GM18868 (cell line): ENCODE results near the gene LRRC45.

ENCODE experiments used
- ATAC-seq: cut with Tn5 transposase; IDR thresholded peaks from one replicate; pipeline ENCODE4 v1.9.1; 2021; ENCODE audit warnings: mild to moderate bottlenecking, moderate library complexity; ENCODE audit not compliant: unreplicated experiment

Gene LRRC45

GRCh38 chr17:81993729-81994592, 29.1 kb upstream of the LRRC45 start:
- no peak for ATAC-seq

- ATAC-seq = no peak
Observed at GRCh38 chr17:81994593-81995462, 28.3 kb upstream of the LRRC45 start.

DNA sequence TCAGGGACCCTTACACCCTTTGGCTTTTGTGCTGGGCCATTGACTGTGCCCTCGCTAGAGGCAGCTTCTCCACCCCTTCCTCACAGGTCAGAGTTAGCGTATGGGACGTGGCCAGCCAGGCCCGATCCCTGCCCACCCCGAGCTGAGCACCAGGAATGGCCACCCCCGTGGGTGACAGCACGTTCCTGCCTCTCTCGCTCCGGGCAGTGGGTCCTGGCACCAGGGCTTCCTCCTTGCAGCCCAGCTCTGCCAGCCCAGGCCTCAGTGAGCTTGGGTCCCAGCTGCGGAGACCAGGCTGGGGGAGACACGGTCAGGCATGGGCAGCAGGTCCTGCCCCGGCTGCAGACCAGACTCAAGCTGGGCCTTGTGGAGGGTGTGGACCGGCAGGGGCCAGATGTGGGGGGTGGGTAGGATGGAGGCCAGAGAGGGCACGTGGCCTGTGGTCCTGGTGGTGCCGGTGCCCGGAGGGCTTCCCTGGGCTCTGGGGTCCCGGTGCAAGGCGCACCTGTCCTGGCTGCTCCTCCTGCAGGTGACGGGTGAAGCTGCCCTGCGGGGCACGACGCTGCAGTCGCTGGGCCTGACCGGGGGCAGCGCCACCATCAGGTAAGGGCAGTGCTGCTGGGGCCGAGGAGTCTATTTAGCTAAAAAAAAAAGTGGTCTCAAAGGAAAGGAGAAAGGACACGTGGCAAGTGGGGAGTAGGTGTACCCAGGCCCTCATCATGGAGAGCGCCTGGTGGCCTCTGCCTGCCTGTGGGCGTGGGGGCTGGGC, 27.5 kb upstream of the LRRC45 start:
- ATAC-seq = no peak

GRCh38 chr17:81996232-81996756, 26.8 kb upstream of the LRRC45 start:
- no peak for ATAC-seq

- no peak for ATAC-seq
Observed at GRCh38 chr17:81996757-81997441, 26.2 kb upstream of the LRRC45 start.

DNA sequence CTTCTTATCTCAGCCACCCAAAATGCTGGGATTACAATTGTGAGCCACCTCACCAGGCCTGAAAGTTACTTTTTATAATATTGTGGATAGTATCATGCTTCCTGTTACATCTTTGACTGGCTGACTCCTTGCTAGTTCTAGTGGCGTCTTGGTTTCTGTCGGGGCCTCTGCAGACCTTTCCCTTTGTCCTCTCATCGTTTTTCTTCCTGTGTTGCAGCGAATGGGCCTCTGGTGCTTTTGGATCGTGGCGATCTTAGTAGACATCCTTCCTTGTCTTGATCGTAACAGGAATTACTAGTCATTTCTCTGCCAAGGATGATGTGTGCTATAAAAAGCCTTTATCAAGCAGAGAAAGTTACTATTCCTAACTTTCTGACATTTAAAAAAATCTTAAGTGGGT, 24.9 kb upstream of the LRRC45 start:
- no peak for ATAC-seq

DNA sequence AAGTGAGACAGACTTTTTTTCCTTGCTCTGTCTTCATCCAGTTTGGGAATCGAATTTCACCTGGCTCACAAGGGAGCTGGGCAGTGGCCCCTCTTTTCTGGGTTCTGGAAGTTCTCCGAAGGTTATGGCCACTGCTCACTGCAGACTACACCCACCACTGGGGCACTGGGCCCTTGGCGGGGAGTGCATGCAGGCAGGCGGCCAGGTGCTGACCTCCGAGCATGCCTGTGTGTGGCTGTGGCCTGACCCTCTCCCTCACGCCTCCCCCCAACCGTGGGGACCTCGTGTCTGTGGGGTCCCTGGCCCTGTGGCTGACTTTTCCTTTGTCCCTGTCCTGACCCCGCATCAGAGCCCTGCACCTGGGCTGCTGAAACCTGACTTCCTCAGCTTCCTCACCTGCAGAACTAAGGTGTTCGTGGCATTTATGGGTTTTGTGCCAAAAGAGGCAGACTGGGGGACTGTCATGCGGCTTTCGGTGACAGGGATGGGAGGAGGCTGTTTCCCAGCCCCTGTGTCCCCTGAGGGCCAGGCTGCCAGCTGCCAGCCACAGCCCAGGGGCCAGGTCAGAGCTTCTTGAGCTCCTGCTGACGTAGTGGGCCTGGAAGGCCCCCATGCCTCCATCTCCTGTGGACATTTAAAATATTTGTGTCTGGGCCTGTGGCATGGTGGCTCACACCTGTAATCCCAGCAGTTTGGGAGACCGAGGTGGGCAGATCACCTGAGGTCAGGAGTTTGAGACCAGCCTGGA, 24.2 kb upstream of the LRRC45 start:
- ATAC-seq = no peak

GRCh38 chr17:81999587-81999975, 23.5 kb upstream of the LRRC45 start:
- ATAC-seq = no peak

GRCh38 chr17:81999976-82000802, 22.9 kb upstream of the LRRC45 start:
- ATAC-seq = no peak

GRCh38 chr17:82000803-82001570, 22.1 kb upstream of the LRRC45 start:
- ATAC-seq = no peak

- ATAC-seq = no peak
Observed at GRCh38 chr17:82001571-82002056, 21.5 kb upstream of the LRRC45 start.

- ATAC-seq = no peak
Observed at GRCh38 chr17:82003411-82004381, 19.4 kb upstream of the LRRC45 start.

- ATAC-seq = no peak
Observed at GRCh38 chr17:82004517-82005455, 18.3 kb upstream of the LRRC45 start.

DNA sequence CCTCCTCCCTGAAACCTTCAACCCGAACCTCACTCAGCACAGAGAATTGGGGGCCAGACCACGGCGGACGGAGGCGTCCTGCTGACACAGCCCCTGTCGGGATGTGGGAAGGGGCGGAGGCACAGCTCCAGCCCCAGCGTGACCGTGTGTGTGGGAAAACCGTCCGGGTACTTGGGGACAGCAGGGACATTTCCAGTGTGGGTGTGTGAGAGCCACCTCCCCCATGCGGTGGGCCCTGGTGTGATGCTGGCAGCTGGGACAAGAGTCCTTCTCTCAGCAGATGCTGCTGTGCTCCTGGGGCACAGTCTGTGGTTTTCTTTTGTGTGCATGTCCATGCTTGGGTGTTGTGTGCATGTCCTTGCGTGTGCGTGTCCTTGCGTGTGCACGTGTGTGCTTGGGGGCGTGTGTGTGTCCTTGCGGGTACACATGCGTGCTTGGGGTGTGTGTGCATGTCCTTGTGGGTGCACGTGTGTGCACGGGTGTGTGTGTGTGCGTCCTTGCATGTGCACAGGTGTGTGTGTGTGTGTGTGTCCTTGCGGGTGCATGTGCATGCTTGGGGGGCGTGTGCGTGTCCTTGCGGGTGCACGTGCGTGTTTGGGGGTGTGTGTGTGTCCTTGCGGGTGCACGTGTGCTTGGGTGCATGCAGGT, 17.3 kb upstream of the LRRC45 start:
- ATAC-seq = no peak
